Mucosa of descending colon (tissue), 3 donors: ENCODE results near the gene RNU7-1. TPM values are rescaled to one million over a fixed set of nuclear protein-coding genes. Genes with fewer than 3 reads are reported as not detected.
A peak's percentile ranks its signal among the peaks of the same experiment; 100 is the strongest.

Experiments
- ATAC-seq: fragments of 200-7000 bp; cut with Tn5 transposase; one replicate; pipeline ENCODE4 v1.9.1; 2020; ENCODE audit warnings: mild to moderate bottlenecking, moderate library complexity
- DNase-seq, 3 donors: peaks; one replicate each; pipeline ENCODE4 v3.0.0-alpha.2; 2020
- H3K36me3 ChIP-seq: fragments of 200-600 bp; one replicate; pipeline ENCODE4 v1.8.0; 2021; ENCODE audit warnings: low read depth, mild to moderate bottlenecking
- H3K4me1 ChIP-seq: fragments of 200-600 bp; one replicate; pipeline ENCODE4 v1.8.0; 2021; ENCODE audit warnings: low read depth, mild to moderate bottlenecking
- H3K4me3 ChIP-seq: fragments of 200-600 bp; one replicate; pipeline ENCODE4 v1.8.0; 2021; ENCODE audit warnings: mild to moderate bottlenecking
- H3K9me3 ChIP-seq: fragments of 200-600 bp; one replicate; pipeline ENCODE4 v1.8.0; 2021; ENCODE audit warnings: mild to moderate bottlenecking
- intact Hi-C, 2 donors: fragments of 100-400 bp; cut with DNase I in 1 of 2; cut with micrococcal nuclease in 1 of 2; formaldehyde crosslinking; loops; one replicate each; pipeline versions ENCODE4 v1.11.0 to v1.11.1; 2022; cut with DNase I, micrococcal nuclease
- total RNA-seq, 3 donors: library from RNA; stranded (reverse); fragmentation: NEBNext Ultra II Directional in 2 of 3; extraction: Animal tissue kit (Norgen Biotek cat#: 25700) in 2 of 3; gene quantifications; one replicate each; pipeline versions ENCODE4 v1.2.1 to v1.2.4, GENCODE V29; 2021 to 2023
- TF ChIP-seq, protein P1 (sequence below): fragments of 200-600 bp; IDR thresholded peaks from one replicate; pipeline ENCODE4 v1.8.0; 2022; ENCODE audit warnings: antibody characterized with exemption, mild to moderate bottlenecking
- donor health status: DM: no; HTN: no; CAD: no; lungs with moderate emphysema.
- donor health status: DM: no; HTN: no; CAD: no.
- donor health status: DM: no; HTN: yes; CAD: no.

The RNU7-1 gene
- total RNA-seq, 3 donors from 2014 or later = not detected

DNA sequence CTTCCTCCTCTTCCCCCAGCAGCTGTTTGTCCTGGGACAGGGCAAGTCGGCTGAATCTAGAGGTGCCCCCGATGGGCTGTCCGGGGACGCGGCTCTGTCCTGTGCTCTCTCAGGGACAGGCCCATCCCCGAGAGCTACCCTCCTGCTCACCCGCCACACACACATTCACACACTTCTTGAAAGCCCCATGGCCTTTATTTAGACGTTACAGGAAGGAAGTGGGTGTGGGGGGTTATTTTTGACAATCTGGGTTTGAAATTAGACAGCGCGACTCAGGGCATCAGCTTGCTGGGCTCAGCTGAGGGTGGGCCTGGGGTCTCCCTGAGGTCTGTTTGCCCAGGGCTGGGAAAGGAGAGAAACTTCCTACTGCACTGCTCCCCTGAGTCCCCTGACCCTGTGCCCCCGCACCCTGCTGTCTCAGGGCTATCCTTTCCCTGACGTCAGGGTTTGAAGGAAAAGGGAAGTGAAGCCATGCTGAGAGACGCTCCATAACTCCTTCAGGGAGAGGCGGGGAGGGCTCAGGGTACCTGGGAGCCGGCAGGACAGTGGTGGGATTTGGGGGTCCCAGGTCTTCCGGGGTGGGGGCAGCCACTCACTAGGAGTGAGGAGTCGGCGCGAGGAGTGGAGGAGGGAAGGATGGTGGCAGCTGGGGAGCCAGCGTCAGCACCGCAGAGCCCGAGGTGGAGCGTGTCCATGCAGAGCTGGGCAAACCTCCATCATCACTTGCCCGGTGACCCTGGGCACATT lies 15.6 kb downstream of the RNU7-1 start:
- Histone ChIP-seq H3K4me1 (peaks cover 23% of the 10 kb centered on the region), H3K9me3 (no peaks in the 10 kb centered on the region), H3K36me3 (no peaks in the 10 kb centered on the region), H3K4me3 (no peak overlapping the region)
- intact Hi-C loops = no loop called here
- ATAC-seq (no peak), DNase-seq (peak; percentile 58 to 81 (median 66))
- TF ChIP-seq, protein P1, sequence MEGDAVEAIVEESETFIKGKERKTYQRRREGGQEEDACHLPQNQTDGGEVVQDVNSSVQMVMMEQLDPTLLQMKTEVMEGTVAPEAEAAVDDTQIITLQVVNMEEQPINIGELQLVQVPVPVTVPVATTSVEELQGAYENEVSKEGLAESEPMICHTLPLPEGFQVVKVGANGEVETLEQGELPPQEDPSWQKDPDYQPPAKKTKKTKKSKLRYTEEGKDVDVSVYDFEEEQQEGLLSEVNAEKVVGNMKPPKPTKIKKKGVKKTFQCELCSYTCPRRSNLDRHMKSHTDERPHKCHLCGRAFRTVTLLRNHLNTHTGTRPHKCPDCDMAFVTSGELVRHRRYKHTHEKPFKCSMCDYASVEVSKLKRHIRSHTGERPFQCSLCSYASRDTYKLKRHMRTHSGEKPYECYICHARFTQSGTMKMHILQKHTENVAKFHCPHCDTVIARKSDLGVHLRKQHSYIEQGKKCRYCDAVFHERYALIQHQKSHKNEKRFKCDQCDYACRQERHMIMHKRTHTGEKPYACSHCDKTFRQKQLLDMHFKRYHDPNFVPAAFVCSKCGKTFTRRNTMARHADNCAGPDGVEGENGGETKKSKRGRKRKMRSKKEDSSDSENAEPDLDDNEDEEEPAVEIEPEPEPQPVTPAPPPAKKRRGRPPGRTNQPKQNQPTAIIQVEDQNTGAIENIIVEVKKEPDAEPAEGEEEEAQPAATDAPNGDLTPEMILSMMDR = no peak

DNA sequence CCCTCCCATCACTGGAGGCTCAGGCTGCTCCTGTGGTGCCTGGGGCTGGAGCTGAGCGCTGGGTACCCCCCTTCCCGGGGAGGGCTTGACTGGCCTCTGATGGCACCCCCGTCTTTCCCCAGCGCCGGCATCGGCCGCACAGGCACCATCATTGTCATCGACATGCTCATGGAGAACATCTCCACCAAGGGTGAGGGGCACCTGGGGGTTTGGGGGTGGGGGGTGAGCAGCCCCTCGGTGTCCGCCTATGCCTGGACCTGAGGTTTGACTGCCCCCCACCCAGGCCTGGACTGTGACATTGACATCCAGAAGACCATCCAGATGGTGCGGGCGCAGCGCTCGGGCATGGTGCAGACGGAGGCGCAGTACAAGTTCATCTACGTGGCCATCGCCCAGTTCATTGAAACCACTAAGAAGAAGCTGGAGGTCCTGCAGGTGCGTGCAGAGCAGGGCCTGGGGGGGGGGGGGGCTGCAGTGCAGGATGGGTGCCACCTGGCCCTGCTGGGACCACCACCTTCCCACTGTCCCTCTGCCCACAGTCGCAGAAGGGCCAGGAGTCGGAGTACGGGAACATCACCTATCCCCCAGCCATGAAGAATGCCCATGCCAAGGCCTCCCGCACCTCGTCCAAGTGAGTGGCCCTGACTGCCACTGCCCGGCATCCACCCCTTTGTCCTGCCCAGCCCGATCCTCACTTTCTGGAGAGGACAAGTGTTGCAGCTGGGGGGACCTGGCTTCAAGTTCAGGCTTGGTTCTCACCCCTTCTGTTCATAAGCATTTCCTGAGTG lies 16.4 kb downstream of the RNU7-1 start:
- no peak for ATAC-seq
- DNase-seq = peak in 2 of 3 donors; percentile 46 to 67
- TF ChIP-seq, protein P1 = no peak
- Histone ChIP-seq H3K4me3 (no peak overlapping the region), H3K9me3 (no peaks in the 10 kb centered on the region), H3K36me3 (no peaks in the 10 kb centered on the region), H3K4me1 (peaks cover 22% of the 10 kb centered on the region)
- intact Hi-C loops = no loop called here

DNA sequence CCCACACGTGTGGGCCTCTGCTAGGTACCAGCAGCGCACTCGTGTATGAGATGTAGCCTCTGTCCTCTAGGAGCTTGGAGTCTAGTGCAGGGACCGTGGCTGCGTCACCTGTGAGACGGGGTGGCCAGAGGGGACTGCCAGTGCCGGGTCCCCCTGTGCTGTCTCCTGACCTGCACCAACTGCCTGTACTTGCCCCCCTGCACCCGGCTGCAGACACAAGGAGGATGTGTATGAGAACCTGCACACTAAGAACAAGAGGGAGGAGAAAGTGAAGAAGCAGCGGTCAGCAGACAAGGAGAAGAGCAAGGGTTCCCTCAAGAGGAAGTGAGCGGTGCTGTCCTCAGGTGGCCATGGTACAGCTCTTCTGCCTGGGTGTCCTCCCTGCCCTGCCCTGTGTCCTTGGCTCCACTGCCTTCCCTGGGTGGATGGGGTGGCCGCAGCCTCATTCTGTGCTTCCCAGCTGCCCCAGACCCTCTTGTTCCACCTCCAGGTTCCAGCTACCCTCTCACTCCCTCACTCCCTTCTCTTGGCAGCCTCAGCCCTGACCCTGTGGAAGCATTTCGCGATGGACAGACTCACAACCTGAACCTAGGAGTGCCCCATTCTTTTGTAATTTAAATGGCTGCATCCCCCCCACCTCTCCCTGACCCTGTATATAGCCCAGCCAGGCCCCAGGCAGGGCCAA lies 17.1 kb downstream of the RNU7-1 start:
- H3K4me1 ChIP-seq = peaks cover 21% of the 10 kb centered on the region
- TF ChIP-seq, protein P1 = no peak
- peak in 2 of 3 donors; percentile 62 to 70 for DNase-seq
- intact Hi-C loops = no loop called here
- ATAC-seq = peak; percentile 2
- no peaks in the 10 kb centered on the region for H3K36me3 ChIP-seq
- H3K9me3 ChIP-seq = no peaks in the 10 kb centered on the region
- no peak overlapping the region for H3K4me3 ChIP-seq

DNA sequence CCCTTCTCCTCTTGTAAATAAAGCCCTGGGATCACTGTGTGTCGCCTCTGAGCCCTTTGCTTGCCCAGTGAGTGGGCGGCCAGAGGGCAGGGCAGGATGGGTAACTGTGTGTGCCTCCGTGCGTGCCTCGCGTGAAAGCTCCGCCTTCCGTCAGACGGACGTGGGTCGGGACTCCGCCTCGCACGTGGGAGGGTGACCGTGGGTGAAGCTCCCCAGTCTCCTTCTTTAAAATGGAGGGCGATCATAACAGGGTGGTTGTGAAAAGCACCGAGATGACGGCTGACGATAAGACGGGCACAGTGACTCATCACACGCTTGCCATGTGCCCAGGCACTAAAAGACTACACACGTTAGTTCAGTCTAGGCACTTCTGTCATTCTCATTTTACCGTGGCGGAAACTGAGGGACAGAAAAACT lies 17.7 kb downstream of the RNU7-1 start:
- no peaks in the 10 kb centered on the region for H3K9me3 ChIP-seq
- ATAC-seq = peak; percentile 32
- peak; percentile 76 to 93 (median 84) for DNase-seq
- TF ChIP-seq, protein P1 = no peak
- no peaks in the 10 kb centered on the region for H3K36me3 ChIP-seq
- intact Hi-C loops = no loop called here
- H3K4me3 ChIP-seq = no peak overlapping the region
- H3K4me1 ChIP-seq = peaks cover 23% of the 10 kb centered on the region

DNA sequence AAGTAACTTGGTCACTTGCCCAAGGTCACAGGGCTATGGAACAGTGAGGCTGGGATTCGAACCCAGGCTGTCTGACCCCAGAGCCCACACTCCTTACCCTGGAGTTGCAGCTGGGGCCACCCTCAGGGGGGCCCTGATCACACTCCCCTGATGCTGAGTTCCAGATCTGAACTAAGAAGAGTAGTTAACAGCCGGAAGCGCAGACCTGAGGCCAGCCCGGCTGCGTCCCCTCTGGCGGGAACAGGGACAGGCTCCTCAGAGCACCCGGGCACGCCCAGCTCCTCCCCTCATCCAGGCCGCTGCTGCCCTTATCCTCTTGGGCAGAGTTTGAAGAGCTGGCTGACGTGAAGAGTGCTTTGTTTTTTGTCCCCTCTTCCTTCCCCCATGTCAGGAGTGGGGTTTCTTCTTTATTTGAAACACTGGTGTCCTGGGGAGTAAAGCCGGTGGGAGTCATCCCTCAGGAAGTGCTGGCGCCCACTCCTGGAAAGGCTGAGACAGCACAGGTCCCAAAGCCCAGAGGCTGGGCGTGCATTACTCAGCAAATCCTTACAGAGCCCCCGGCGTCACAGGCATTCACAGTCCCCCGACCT lies 18.2 kb downstream of the RNU7-1 start:
- H3K4me1 ChIP-seq = peaks cover 23% of the 10 kb centered on the region
- intact Hi-C loops = no loop called here
- DNase-seq = peak; percentile 81 to 91 (median 87)

More for the DNA sequence above, 18.2 kb downstream of the RNU7-1 start:
- H3K4me3 ChIP-seq = peak overlapping the region; percentile 57
- no peaks in the 10 kb centered on the region for H3K9me3 ChIP-seq
- no peaks in the 10 kb centered on the region for H3K36me3 ChIP-seq
- ATAC-seq = peak; percentile 59
- TF ChIP-seq, protein P1 = peak; percentile 38
